COLO829 (cell line): ENCODE results near the gene CARD19.
A peak's percentile ranks its signal among the peaks of the same experiment; 100 is the strongest.
"Not testable (repeated sequence)": the region's sequence is repeated elsewhere in the genome, so short reads cannot be mapped to it uniquely, and the experiment has no call there.

Experiments used
- DNase-seq: peaks from one replicate; pipeline ENCODE4 v3.0.0; 2012; ENCODE audit warnings: low spot score

CARD19 gene

DNA sequence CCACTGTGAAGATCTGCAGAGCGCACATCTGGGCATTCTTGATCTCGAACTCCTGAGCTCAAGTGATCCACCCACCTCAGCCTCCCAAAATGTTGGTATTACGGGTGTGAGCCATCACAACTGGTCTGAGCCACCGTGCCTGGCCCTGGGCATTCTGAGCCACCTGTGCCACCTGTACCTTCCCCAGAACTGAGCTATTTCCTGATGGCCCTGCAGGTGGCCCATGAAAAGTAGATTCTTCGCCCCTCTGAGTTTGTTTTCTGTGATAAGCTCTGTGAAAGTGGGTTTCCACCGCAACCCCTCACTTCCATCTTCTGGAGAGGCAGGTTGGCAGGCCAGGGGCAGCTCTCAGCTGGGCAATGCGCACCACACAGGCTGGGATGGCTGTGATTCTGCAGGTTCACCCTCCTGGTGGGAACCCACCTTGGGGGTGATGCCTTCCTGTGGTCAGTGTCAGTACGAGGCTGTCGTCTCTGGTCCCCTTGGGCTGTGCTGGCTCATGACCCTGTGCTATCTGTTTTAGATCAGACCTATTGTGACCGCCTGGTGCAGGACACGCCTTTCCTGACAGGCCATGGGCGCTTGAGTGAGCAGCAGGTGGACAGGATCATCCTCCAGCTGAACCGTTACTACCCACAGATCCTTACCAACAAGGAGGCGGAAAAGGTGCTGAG is 11.3 kb downstream of the CARD19 start:
- no peak for DNase-seq

DNA sequence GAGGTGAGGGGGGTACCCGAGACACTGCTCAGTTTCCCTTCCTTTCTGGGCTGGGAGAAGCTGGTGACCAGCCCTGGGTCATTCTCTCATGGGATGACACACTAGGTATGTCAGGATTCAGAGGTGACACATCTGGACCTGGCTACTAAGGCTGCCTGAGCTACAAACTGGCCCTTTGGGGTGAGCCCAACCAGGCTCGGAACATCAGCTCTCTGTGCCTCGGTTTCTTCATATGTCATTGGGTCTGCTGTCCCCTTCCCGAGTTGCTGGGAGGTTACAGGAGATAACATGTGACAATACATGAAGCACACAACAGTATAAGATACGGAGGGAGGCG is 11.8 kb downstream of the CARD19 start:
- DNase-seq = no peak

DNA sequence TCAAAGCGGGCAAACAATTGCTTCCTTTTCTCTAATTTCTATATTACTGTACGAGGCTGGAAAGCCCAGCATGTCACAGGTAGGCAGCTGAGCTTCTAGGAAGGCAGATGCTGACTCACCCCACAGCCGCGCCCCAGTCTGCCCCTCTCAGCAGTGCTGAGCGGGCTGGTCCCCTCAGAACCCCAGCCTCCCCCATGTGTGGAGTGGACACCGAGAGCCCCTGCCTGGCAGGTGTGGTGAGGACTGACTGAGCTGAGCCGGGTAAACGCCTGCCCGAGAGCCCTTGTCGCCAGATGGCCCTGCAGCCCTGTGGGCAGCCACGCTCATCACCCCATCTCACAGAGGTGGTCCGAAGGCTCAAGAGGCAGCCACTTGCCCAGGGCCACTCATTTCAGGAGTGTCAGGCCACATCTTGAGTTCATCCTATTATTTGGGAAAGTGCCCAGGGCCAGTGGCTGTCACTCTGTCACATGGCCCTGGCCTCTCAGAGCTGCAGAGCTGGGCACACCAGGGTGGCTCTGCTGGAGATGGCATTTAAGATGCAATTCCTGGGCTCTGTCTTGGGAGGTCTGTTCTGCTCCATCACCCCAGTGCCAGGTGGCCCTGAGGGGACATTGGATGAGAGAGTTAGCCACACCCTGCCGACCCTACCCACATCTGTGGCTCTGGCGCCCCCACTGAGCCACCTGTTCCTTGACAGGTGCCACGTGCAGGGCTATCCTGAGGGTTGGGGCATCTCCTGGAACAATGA is 12.4 kb downstream of the CARD19 start:
- DNase-seq = no peak

DNA sequence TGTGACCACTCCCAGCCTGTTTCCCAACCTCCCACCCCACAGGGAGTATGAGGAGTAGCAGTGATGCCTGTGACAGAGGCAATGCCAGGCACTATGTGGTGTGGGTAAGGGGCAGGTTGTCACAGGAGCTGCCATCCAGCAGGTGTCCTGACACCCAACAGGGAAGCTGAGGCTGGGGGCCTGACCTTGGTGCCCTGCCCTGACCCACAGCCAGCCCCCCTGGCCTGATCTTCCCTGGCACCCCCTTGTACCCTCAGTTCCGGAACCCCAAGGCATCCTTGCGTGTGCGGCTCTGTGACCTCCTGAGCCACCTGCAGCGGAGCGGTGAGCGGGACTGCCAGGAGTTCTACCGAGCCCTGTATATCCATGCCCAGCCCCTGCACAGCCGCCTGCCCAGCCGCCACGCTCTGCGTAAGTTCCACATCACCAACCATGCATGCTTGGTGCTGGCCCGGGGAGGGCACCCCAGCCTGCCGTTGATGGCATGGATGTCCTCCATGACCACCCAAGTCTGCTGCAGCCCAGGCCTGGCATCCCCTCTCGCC is 14.4 kb downstream of the CARD19 start:
- no peak for DNase-seq

DNA sequence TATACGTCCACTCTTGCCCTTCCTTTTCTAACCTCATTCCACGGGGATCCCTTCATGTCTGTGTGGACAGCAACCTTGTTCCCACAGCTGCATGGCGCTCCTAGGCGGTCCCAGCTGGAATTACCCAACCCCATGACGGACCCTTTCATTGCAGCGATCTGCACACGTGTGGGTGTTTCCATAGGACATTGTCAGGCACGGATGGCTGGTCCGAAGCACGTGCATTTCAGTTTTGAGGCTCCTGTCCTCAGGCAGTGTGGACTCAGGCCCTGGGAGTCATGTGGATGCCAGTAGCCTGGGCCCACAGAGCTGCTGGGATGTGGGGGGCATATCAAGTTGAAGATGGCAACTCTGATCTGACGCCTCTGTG is 15.0 kb downstream of the CARD19 start:
- no peak for DNase-seq

DNA sequence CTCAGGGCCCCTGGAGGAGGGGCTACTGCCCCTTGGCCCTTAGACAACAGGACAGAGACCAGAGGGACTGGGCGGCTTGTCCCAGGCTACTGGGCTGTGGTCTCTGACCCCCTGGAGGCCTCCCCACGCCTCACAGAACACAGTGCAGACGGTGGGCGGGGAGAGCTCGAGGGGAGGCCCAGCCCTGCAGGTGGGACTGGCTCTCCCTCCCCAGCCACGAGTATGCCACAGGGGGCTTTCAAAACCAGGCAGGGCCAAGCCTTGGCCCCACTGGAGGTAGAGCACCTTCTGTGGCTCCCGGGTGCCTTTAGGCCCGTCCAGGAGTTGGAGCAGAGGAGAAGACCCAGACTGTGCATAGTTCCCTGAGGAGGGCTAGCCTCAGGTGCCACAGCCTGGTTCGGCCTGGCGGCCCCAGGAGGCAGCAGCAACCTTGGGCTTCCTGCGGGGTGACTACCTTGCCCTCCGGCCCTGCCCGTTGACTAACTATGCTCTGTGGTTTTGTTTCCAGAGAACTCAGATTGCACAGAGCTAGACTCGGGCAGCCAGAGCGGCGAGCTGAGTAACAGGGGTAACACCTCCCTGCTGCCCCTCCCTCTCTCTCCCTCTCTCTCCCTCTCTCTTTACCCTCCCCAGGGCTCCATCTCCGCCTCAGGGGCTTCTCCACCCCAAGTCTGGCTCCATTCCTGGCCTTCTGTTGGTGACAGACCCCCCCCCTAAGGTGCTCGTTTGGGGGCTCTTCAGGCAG is 15.5 kb downstream of the CARD19 start:
- DNase-seq = no peak

DNA sequence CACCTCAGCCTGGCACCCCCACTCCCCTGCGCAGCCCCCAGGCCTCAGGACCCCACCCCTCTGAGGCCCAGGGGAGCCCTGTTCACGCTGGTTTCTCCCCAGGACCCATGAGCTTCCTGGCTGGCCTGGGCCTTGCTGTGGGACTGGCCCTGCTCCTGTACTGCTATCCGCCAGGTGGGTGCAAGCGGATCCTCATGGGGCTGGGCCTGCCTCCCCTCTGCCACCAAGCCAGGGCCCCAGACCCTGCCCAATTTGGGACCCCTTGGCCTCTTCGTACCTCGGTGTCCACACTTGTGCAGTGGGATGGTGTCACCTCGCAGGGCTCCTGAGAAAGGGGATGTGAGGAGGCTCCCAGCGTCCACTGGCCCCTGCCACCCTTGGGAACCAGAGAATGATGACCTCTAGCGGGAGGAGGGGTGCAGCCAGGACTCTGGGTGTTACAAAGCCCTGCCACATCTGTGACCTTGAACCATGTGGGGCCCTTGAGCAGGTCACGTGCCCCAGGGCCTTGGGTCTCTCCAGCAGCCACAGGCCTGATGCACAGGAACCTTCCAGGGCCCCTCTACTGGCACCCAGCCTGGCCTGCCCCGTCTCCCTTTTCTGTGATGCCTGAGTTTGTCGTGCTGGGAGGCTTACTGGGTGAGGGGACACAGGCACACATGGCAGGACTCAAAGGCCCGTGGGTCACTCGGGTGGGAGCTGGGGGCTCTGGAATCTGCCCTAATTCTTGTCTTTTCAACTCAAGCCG is 16.3 kb downstream of the CARD19 start:
- no peak for DNase-seq

DNA sequence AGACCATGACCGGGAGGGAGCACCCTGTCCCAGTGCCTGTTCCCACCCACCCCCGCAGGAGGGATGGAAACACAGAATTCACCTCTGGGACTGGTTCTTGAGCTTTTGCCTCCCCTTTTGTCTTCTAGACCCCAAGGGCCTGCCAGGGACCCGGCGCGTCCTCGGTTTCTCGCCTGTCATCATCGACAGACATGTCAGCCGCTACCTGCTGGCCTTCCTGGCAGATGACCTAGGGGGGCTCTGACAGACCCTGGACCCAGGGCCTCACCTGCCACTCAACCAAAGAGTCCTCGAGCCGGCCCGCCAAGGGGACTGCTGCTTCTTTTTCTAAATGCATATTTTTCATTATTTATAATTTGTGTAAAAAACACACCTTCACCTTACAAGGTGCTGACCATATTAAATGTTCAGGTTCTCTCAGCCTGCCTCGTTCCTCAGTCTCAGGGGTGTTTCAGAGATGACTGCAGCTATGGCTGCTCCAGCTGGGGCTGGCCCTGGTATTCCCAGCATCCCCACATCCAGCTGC is 16.9 kb downstream of the CARD19 start:
- DNase-seq = no peak

DNA sequence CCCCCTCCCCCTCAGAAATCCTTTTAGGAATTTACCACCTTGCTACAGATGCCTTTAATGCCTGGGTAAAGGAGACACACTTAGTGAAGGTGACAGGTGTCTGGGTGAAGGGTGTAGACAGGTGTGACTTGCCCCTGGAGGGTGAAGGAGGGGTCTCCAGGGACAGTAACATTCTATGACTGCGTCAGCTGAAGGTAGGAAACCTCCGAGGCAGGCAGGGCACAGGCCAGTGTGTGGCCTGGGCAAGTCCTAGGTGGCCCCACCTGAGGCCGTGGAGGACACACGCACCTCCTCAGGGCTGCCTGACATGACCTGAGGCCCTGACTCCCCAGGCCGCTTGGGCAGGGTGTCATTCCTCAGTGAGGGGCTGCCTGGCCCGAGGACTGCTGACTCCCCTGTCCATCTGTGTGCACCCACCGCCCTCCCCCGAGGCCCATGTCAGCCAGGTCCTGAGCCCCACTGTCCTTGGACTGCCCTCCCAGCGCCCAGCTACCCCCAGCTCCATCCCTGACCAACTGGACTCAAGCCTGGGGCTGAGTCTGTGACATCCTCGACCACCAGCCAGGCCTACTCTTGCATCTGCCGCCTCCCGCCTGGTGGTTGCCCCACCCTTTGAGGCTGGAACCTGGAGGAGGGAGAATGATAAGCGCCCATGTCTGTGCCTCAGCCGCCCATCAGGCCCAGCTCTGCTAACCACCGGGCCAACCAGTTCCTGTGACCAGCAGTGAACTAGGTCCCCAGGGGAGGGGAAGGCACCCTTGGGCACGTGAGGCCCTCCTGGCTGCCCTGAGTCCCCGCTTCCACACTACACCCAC is 18.4 kb downstream of the CARD19 start:
- no peak for DNase-seq

DNA sequence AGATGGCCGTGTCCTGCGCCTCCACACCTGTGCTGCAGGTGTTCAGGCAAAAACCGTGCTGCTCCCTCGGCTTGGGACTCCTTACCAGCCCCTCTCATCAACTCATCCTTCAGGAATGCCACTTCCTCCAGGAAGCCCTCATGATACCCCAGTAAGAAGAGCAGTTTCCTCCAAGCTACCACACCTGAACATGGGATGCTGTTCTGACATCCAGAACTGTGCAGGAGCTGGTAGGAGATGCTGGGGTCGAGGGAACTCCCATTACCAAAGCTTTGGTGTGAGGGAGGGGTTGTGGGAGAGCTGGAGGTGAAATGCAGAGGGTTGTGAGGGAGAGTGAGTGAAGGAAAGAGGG is 18.9 kb downstream of the CARD19 start:
- DNase-seq = no peak

DNA sequence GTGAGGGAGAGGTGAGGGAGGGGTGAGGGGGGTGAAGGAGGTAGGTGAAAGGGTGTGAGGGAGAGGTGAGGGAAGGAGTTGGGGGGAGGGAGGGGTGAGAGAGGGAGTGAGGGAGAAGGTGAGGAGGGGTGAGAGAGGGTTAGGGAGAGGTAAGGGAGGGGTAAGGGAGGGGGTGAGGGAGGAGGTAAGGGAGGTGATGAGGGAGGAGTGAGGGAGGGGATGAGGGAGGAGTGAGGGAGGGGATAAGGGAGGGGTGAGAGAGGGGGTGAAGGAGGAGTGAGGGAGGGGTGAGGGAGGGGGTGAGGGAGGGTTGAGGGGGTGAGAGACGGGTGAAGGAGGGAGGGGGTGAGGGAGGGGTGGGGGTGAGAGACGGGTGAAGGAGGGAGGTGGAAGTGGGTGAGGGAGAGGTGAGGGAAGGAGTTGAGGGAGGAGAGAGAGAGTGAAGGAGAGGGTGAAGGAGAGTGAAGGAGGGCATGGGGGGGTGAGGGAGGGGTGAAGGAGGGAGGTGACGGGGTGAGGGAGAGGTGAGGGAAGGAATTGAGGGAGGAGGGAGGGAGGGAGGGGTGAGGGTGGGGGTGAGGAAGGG is 19.6 kb downstream of the CARD19 start:
- DNase-seq = no peak

DNA sequence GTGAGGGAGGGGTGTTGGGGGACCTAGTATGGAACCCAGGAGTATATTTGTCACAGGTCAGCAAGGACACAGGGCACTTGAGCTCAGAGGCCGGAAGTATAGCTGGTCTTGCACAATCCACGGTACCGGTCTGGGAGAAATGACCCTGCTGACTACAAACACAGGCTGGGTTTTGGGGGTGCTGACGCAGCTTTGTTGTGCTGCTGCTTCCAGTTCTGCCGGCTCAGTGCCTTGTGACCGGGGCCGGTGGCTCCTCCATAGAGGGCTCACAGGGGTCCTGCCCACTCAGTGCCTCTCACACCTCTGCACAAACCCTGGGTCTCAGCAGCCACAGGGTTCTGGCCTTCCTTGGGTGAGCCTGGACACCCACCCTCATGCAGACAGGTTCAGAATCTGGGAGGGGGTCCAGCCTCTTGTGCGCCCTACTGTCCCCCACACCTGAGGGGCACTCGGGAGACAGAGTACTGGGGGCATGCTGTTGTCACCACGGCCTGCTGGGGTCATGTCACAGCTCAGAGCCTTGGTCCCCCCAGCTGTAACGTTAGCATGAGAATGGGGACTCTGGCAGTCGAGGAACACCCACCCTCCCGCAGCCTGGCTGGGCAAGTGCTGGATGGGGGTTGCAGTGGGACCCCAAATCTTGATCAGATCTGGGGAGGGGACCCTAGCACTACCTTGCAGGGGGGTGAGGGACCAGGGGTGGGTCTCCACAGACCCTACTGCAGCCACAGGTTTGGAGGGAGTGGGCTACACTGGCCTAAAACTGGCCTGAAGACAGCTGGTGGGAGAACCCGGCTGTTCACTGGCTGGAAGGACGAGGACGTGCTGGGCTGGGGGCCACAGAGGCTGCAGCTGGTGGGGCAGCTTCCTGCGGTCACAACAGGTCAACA is 20.3 kb downstream of the CARD19 start:
- no peak for DNase-seq

DNA sequence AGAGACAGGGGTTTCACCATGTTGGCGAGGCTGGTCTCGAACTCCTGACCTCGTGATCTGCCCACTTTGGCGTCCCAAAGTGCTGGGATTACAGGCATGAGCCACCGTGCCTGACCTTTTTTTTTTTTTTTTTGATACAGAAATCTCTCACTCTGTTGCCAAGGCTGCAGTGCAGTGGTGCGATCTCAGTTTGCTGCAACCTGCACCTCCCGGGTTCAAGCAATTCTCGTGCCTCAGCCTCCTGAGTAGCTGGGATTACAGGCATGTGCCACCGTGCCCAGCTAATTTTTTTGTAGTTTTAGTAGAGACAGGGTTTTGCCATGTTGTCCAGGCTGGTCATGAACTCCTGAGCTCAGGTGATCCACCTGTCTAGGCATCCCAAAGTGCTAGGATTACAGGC is 21.5 kb downstream of the CARD19 start:
- DNase-seq = not testable (repeated sequence)

DNA sequence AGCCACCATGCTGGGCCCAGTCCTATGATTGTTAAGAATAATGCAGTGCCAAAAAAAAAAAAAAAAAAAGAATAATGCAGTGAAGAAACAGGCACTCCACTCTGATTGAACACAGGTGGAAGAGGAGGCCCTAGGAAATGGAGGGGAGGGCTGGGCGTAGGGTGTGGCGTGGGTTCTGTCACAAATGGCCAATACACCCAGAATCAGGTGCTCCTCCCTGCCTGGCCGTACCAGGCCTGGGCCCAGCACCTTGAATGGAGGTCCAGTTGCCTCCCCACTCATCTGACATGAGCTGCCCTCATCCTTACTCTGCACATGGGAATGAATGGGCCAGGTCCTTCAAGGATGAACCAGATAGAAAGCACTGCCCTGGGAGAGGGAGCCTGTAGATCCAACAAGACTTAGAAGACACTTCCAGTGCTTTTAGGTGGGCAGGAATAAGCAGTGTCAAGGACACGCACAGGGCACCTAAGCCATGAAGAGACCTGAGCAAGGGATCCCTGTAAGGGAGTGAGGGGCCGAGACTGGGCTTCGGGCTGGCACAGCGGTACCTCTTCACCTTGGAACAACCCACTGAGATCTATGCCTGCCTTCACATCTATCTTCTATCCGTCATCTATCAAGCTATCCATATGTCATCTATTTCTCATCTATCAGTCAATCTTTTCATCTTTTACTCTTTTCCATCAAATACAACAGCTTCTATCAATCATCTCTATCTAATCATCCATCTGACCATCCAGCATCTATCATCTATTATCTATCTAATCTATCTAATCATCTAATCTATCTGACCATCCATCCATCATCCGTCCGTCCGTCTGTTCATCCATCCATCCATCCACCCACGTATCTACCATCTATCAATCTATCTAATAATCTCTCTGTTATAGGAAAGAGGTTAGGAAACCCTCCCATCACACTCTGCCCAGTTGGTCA is 22.2 kb downstream of the CARD19 start:
- no peak for DNase-seq

DNA sequence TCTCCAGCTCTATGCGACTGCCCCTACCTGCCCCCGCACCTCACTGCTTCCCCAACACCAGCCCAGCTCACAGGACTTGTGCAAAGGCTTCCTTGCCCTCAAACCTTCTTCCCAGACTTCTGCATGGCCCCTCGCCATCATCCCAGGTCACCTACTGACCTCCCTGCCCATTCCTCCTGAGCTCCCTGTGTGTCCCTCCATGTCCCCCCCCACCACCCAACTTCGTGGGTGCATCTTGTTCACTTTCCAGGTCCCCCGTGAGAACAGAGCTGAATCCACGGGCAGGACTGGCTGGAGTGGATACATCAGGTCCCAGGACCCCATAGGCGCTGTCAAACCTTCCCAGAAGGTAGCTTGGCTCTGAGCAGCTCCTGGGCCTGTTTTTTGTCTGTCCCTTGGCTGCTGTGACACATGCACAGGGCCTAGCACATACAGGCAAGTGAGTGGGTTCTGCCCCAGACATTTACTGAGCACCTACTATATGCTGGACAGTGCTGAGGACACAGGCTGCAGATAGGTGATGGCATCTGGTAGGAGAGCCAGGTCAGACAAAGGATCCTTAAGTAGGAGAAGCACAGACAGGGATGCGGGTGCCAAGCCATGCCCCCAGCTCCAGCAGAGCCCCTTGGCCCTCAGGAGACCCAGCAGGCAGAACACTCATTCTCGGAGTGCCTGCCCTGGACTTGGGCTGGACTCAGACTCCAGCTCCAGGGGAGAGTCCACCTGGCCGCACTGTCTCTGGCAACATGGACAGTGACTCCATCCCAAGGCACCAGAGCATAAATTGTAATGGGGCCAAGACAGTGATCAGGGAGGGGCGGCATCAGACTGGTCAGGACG is 23.1 kb downstream of the CARD19 start:
- DNase-seq = no peak

DNA sequence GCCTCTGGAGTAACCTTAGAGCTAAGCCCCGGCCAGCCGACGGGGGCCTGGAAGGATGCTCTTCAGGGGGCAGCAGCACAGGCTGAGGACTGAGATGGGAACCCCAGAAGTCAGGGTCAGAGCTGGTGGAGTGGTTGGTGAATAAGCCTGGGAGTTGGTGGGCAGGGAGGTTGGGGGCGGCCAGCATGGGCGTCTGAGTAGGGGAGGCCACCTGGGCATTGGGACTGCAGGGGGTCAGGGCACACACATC is 23.6 kb downstream of the CARD19 start:
- DNase-seq = no peak

DNA sequence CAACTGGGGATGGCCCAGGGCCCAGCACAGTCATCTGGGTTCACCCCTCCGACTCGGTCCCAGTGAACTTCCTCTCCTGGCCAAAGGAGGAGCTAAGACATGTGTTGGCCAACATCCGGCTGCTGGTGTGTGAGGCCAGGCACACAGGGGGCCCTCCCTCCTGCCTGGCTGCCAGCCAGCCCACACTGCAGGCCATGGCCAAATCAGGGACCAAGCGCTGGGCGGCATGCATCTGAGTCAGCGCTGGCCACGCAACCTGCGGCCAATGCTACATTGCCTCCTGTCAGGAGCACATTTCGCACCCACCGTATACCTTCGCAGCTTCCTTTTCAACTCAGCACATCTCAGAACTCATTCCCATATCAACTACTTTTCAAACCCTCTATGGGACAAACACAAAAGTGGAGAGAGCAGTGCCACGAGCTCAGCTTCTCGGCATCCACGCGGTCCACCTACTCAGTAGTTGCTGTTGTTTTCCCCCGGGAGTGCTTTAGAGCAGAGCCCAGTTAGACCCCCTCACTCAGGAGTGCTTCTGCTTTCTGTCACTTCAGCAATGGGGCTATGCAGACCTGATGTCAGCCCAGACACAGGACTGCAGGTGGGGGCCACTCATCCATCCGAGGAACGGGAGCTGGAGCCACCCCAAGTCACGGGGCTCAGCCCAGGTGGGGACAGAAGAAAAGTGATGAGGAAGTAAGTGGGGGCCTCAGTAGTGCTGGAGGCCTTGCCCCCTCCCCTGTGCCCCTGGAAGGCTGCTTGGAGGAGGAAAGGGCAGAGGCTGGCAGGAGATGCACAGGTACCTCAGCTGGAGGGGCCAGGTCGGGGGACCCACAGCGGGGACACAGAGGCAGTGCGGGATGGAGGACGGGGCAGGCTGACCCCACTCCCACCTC is 24.2 kb downstream of the CARD19 start:
- DNase-seq = peak; percentile 91
